Testis (tissue), 5 donors: Measurements from ENCODE around the gene ADORA3. TPM values are rescaled to one million over a fixed set of nuclear protein-coding genes. Genes with fewer than 3 reads are reported as not detected.
A peak's percentile ranks its signal among the peaks of the same experiment; 100 is the strongest.
"Not testable (repeated sequence)": the region's sequence is repeated elsewhere in the genome, so short reads cannot be mapped to it uniquely, and the experiment has no call there.

Source experiments
- DNase-seq: peaks from one replicate; pipeline ENCODE4 v3.0.0-alpha.2; 2019
- H3K27ac ChIP-seq, 2 donors: fragments of 200-600 bp; sonication (generic); one replicate each; pipeline ENCODE4 v1.5.1; 2019
- H3K27me3 ChIP-seq: fragments of 200-600 bp; sonication (generic); one replicate; pipeline ENCODE4 v1.5.1; 2019
- H3K36me3 ChIP-seq: fragments of 200-600 bp; sonication (generic); one replicate; pipeline ENCODE4 v1.5.1; 2017; ENCODE audit warnings: low read depth; ENCODE audit errors: missing control alignments
- H3K4me1 ChIP-seq: fragments of 200-600 bp; sonication (generic); one replicate; pipeline ENCODE4 v1.5.1; 2019
- H3K4me3 ChIP-seq, 2 donors: fragments of 200-600 bp; sonication (generic); one replicate each; pipeline ENCODE4 v1.5.1; 2017 to 2019
- H3K9me3 ChIP-seq: fragments of 200-600 bp; sonication (generic); one replicate; pipeline ENCODE4 v1.5.1; 2017
- CTCF ChIP-seq, 3 experiments: fragments of 450-650 bp in 2 of 3; fragments of 200-600 bp in 1 of 3; sonication (generic) in 1 of 3; IDR thresholded peaks; one replicate each; pipeline ENCODE4 v1.5.1; 2016 to 2019; ENCODE audit warnings: antibody characterized with exemption in 3 of 3, mild to moderate bottlenecking in 2 of 3, moderate library complexity in 1 of 3
- POLR2A ChIP-seq: fragments of 450-650 bp; IDR thresholded peaks from one replicate; pipeline ENCODE4 v1.6.1; 2017; ENCODE audit warnings: antibody characterized with exemption, mild to moderate bottlenecking, moderate library complexity
- WGBS, 2 donors: methylation state at CpG; one replicate each; pipeline ENCODE4 v1.1.5; 2018; 5-methylcytosine and 5-hydroxymethylcytosine counted together
- intact Hi-C: fragments of 100-400 bp; cut with DNase I; formaldehyde crosslinking; loops from one replicate; pipeline ENCODE4 v1.15.1; 2023; ENCODE audit warnings: low total_unique reads
- long read RNA-seq, 2 donors: transcript quantifications; one replicate each; lab custom pipeline, GENCODE V29; 2026
- polyA plus RNA-seq: library from polyadenylated mRNA; stranded (reverse); fragments of 350-450 nt; fragmentation: Illumina TruSeq; extraction: RNeasy Lipid Tissue Mini Kit (QIAGEN cat#74804); gene quantifications from one replicate; pipeline ENCODE4 v1.2.3, GENCODE V29; 2014; ENCODE audit warnings: low read depth, low replicate concordance; ENCODE audit not compliant: insufficient read depth
- total RNA-seq, 2 donors: library from RNA; depleted of rRNA; stranded (reverse); fragments of >200 nt; gene quantifications; one replicate each; pipeline ENCODE4 v1.2.3, GENCODE V29; 2016

Gene ADORA3
- total RNA-seq (1 to 10 TPM; 2.8 to 3.8 TPM), polyA plus RNA-seq (2.5 TPM)
- long read RNA-seq, donor 1, partial matches to known transcripts: 0 of 1 reads
- long read RNA-seq, donor 1, other reads (novel, unspliced or antisense): 0 of 1 reads
- long read RNA-seq, donor 2: 0 reads

- H3K27me3 ChIP-seq: no peaks in the 10 kb centered on the region
- H3K4me3 ChIP-seq: no peak within 1 kb of the TSS
- peaks cover 16% of the 10 kb centered on the region for H3K4me1 ChIP-seq
- no peaks in the 10 kb centered on the region for H3K36me3 ChIP-seq
- peak within 1 kb of the TSS in 1 of 2 donors; percentile 19 for H3K27ac ChIP-seq
- WGBS, 2 donors: 77 to 79% methylated on average over 4 of the region's 4 CpGs
- intact Hi-C loops: no loop called here
- H3K9me3 ChIP-seq: no peaks in the 10 kb centered on the region
- TF ChIP-seq CTCF (IDR thresholded peaks at IDR 0.05) (no peak), POLR2A (no peak)
- no peak for DNase-seq
These were observed at the start of gene ADORA3, which contains the start of gene TMIGD3 for GRCh38 chr1:111503585-111504060. TSS of gene ADORA3 (minus strand) at chr1:111503633. CDS start at chr1:111503354, 279 bp downstream. TSS of gene TMIGD3 (minus strand) at chr1:111503633. CDS start at chr1:111503354, 279 bp downstream.

GRCh38 chr1:111553196-111553595, 49.8 kb upstream of the ADORA3 start:
- WGBS, 2 donors: 82 to 88% methylated on average over 3 of the region's 3 CpGs
- no peak for DNase-seq

GRCh38 chr1:111552587-111552986, 49.2 kb upstream of the ADORA3 start:
- TF ChIP-seq POLR2A (no peak), CTCF (IDR thresholded peaks at IDR 0.05) (no peak)
- Histone ChIP-seq H3K27me3 (no peaks in the 10 kb centered on the region), H3K9me3 (no peaks in the 10 kb centered on the region), H3K27ac (peak overlapping the region in 1 of 2 donors; percentile 2), H3K36me3 (no peaks in the 10 kb centered on the region), H3K4me1 (no peaks in the 10 kb centered on the region), H3K4me3 (no peak overlapping the region)
- intact Hi-C loops: no loop called here
- DNase-seq: no peak

More at GRCh38 chr1:111553196-111553595, 49.8 kb upstream of the ADORA3 start:
- no peak overlapping the region for H3K4me3 ChIP-seq
- no peaks in the 10 kb centered on the region for H3K4me1 ChIP-seq
- H3K36me3 ChIP-seq: no peaks in the 10 kb centered on the region
- no peaks in the 10 kb centered on the region for H3K27me3 ChIP-seq
- TF ChIP-seq CTCF (IDR thresholded peaks at IDR 0.05) (no peak), POLR2A (no peak)
- intact Hi-C loops: no loop called here
- no peaks in the 10 kb centered on the region for H3K9me3 ChIP-seq
- no peak overlapping the region for H3K27ac ChIP-seq

GRCh38 chr1:111551623-111552411, 48.4 kb upstream of the ADORA3 start:
- peak; percentile 81 for DNase-seq

GRCh38 chr1:111547786-111548185, 44.4 kb upstream of the ADORA3 start:
- DNase-seq, H3K27ac ChIP-seq, H3K4me1 ChIP-seq, H3K4me3 ChIP-seq, H3K36me3 ChIP-seq, H3K27me3 ChIP-seq, intact Hi-C loops, H3K9me3 ChIP-seq: not testable (repeated sequence)
- 72 to 82% methylated on average over 1 of the region's 1 CpG for WGBS, 2 donors

More at GRCh38 chr1:111551623-111552411, 48.4 kb upstream of the ADORA3 start:
- WGBS, 2 donors: 52 to 62% methylated on average over 8 of the region's 8 CpGs
- intact Hi-C loops: no loop called here
- no peaks in the 10 kb centered on the region for H3K36me3 ChIP-seq
- no peaks in the 10 kb centered on the region for H3K27me3 ChIP-seq
- no peak overlapping the region for H3K4me3 ChIP-seq
- TF ChIP-seq POLR2A: no peak
- no peak for TF ChIP-seq CTCF (IDR thresholded peaks at IDR 0.05)
- peak overlapping the region; percentile 19 to 21 for H3K27ac ChIP-seq
- H3K4me1 ChIP-seq: no peaks in the 10 kb centered on the region
- no peaks in the 10 kb centered on the region for H3K9me3 ChIP-seq
